Neuron (in vitro differentiated cells): ENCODE data around the gene SLC9A3.
"Not testable (repeated sequence)": the region's sequence is repeated elsewhere in the genome, so short reads cannot be mapped to it uniquely, and the experiment has no call there.

Source experiments
- H2AFZ ChIP-seq: one replicate; pipeline ENCODE4 v1.6.1; 2013; ENCODE audit warnings: low read depth, mild to moderate bottlenecking, inconsistent platforms, low read length, moderate library complexity
- H3K27me3 ChIP-seq: one replicate; pipeline ENCODE4 v1.6.1; 2013; ENCODE audit warnings: low read length; ENCODE audit not compliant: insufficient read depth
- H3K36me3 ChIP-seq: one replicate; pipeline ENCODE4 v1.6.1; 2013; ENCODE audit warnings: low read length; ENCODE audit not compliant: insufficient read depth
- H3K4me1 ChIP-seq: one replicate; pipeline ENCODE4 v1.6.1; 2013; ENCODE audit warnings: low read length; ENCODE audit not compliant: insufficient read depth
- H3K4me3 ChIP-seq: 2 replicates; pipeline ENCODE4 v1.5.1; 2013; ENCODE audit warnings: mild to moderate bottlenecking, low read length, moderate library complexity
- H3K9me3 ChIP-seq: one replicate; pipeline ENCODE4 v1.6.1; 2013; ENCODE audit warnings: low read length

The SLC9A3 gene

GRCh38 chr5:488744-489688 is 35.2 kb downstream of the SLC9A3 start:
- Histone ChIP-seq H3K4me3 (no peak overlapping the region), H3K27me3 (peaks cover 9% of the 10 kb centered on the region), H3K4me1 (no peaks in the 10 kb centered on the region), H3K36me3 (no peaks in the 10 kb centered on the region), H2AFZ (no peak overlapping the region), H3K9me3 (peaks cover 18% of the 10 kb centered on the region)

DNA sequence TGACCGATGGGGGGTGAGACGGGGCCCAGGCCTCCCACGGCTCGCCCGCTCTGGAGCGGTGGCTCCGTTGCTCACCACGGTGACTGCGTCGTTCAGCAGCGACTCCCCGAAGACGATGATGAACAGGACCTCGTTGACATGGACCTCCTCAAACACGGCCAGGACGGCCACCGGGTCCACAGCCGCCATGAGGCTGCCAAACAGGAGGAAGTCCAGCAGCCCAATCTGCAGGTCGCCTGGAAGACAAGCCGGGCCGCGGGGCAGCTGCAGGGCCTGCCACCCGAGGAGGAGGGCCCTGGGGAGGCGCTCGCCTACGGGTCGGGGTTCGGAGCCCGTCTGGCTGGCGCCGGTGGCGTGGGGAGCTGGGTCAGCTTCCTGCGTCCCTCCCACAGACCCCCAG is 36.0 kb downstream of the SLC9A3 start:
- H3K4me1 ChIP-seq, result no peaks in the 10 kb centered on the region
- H3K27me3 ChIP-seq, result peaks cover 3% of the 10 kb centered on the region
- H3K9me3 ChIP-seq, result peaks cover 20% of the 10 kb centered on the region
- H3K4me3 ChIP-seq, result no peak overlapping the region
- no peaks in the 10 kb centered on the region for H3K36me3 ChIP-seq
- no peak overlapping the region for H2AFZ ChIP-seq

DNA sequence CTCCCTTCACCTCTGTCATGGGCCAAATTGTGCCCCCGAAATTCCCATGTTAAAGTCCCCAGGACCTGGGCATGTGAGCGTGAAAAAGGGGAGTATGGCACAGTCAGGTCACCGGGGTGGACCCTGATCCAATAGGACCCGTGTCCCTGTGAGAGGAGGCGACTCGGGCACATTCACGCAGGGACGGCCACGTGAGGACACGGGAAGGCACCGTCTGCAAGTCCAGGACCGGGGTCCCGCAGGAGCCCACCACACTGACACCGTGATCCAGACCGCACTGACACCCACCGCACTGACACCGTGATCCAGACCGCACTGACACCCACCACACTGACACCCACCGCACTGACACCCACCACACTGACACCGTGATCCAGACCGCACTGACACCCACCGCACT is 37.7 kb downstream of the SLC9A3 start:
- H3K4me1 ChIP-seq, H3K27me3 ChIP-seq, H2AFZ ChIP-seq, H3K4me3 ChIP-seq, H3K36me3 ChIP-seq: not testable (repeated sequence)
- H3K9me3 ChIP-seq, result peaks cover 21% of the 10 kb centered on the region

DNA sequence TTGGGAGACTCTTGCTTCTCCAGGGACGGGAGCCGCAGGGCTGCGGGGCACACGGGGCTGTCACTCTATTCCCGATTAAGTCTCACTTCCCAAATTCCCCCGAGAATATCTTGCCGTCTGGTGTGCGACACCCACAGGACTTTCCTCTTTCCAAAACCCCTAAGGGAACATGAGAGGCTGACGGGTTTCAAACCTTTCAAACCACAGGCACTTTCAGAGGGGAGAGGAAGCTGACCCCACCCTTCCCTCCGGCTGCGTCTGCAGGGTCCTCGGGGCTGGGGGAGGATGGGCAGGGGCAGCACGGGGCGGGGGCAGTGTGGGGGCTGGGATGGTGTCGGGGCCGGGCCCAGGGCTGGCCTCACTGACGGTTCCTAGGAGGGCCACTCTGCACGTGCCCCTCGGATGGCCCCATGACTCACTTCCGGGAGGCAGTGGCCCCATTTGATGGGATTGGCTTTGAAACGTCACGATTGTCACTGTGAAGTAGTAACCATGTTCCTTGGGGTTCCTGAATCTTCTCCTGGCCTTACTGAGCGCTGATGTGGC is 38.2 kb downstream of the SLC9A3 start:
- Histone ChIP-seq H2AFZ (no peak overlapping the region), H3K36me3 (no peaks in the 10 kb centered on the region), H3K27me3 (peaks cover 2% of the 10 kb centered on the region), H3K4me1 (no peaks in the 10 kb centered on the region), H3K4me3 (no peak overlapping the region), H3K9me3 (peaks cover 20% of the 10 kb centered on the region)

- Histone ChIP-seq H3K4me1 (no peaks in the 10 kb centered on the region), H3K4me3 (no peak overlapping the region), H2AFZ (no peak overlapping the region), H3K27me3 (no peaks in the 10 kb centered on the region), H3K9me3 (peaks cover 15% of the 10 kb centered on the region), H3K36me3 (no peaks in the 10 kb centered on the region)
Observed at GRCh38 chr5:485113-485945, 38.9 kb downstream of the SLC9A3 start.

- no peak overlapping the region for H3K4me3 ChIP-seq
- H2AFZ ChIP-seq, result no peak overlapping the region
- H3K9me3 ChIP-seq, result peaks cover 8% of the 10 kb centered on the region
- no peaks in the 10 kb centered on the region for H3K4me1 ChIP-seq
- H3K27me3 ChIP-seq, result no peaks in the 10 kb centered on the region
- H3K36me3 ChIP-seq, result no peaks in the 10 kb centered on the region
Observed at GRCh38 chr5:484556-484955, 39.7 kb downstream of the SLC9A3 start.

DNA sequence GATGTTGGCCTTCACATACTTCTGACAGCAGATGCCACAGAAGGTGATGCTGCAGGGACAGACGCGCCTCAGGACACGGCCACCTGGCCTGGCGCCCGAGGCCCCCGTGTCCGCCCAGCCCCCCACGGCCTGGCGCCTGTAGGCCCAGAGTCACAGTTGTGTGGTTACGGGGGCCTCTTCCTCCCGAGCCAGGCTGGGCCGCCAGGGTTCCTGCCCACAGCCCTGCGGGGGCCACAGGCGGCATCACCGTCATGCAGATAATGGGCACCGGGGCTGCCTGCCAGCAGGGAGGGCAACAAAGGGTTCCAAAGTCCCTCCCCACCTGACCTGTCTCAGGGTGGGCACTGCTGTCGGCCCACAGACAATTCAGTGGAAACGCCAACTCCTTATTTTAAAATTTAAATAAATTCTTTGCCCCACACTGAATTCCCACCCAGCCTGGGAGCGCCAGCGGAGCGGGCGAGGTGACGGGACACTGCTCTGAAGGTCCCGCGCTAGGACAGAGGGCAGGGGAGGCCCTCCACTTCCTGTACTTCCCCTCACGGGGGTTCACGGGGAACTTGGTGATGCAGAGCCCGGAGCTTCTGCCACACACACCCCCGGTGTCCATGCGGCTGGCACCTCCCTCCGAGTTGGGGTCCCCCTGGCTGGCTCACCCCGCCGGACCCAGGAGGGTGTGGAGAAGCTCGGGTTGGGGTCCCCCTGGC is 40.7 kb downstream of the SLC9A3 start:
- Histone ChIP-seq H3K9me3 (peaks cover 8% of the 10 kb centered on the region), H3K36me3 (no peaks in the 10 kb centered on the region), H3K27me3 (no peaks in the 10 kb centered on the region)

GRCh38 chr5:483011-483410 is 41.2 kb downstream of the SLC9A3 start:
- no peak overlapping the region for H3K4me3 ChIP-seq
- no peak overlapping the region for H2AFZ ChIP-seq
- no peaks in the 10 kb centered on the region for H3K4me1 ChIP-seq
- H3K9me3 ChIP-seq, result peaks cover 6% of the 10 kb centered on the region
- no peaks in the 10 kb centered on the region for H3K27me3 ChIP-seq
- no peaks in the 10 kb centered on the region for H3K36me3 ChIP-seq

More for the DNA sequence above, 40.7 kb downstream of the SLC9A3 start:
- Histone ChIP-seq H3K4me3 (no peak overlapping the region), H2AFZ (no peak overlapping the region), H3K4me1 (no peaks in the 10 kb centered on the region)

DNA sequence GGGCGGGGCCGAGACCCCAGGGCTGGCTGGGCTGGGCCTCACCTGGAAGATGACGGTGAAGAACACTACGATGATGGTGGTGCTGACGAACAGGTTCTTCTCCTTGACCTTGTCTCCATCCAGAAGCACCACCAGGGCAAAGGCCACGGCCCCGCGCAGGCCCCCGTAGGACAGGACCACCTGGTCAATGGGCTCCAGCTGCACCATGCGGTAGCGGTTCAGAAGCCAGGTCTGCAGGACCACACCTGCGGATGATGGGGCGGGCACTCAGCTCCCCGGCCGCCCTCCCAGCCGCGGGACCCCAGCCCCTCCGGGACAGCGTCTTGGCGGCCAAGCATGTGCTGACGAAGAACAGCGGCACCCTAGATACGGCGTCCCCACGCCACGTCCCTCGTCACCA is 41.7 kb downstream of the SLC9A3 start:
- Histone ChIP-seq H3K4me3 (no peak overlapping the region), H3K36me3 (no peaks in the 10 kb centered on the region), H3K9me3 (peaks cover 6% of the 10 kb centered on the region), H3K27me3 (no peaks in the 10 kb centered on the region), H3K4me1 (no peaks in the 10 kb centered on the region), H2AFZ (no peak overlapping the region)

DNA sequence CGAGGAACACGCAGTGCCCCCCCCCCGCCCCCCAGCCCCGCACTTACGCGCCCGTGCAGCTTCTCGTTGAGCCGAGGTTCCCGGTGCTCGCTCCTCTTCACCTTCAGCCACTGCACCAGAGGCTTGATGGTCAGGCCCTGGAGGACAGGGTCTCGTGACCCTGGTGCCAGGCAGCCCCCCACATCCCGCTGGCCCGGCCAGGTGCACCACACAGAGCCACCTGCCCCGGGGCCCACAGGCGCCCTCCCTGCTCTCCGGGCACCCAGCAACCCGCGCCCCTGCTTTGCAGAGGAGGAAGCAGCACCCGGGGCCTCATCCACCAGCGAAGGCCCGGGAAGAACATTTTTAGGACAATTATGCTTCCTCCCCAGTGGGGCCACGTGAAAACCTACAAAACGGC is 42.2 kb downstream of the SLC9A3 start:
- H3K27me3 ChIP-seq, result no peaks in the 10 kb centered on the region
- H3K9me3 ChIP-seq, result peaks cover 6% of the 10 kb centered on the region
- H3K36me3 ChIP-seq, result no peaks in the 10 kb centered on the region

GRCh38 chr5:481347-481746 is 42.9 kb downstream of the SLC9A3 start:
- H3K36me3 ChIP-seq, result no peaks in the 10 kb centered on the region
- no peaks in the 10 kb centered on the region for H3K27me3 ChIP-seq

More for the DNA sequence above, 42.2 kb downstream of the SLC9A3 start:
- H3K4me3 ChIP-seq, result no peak overlapping the region
- no peak overlapping the region for H2AFZ ChIP-seq
- H3K4me1 ChIP-seq, result no peaks in the 10 kb centered on the region

DNA sequence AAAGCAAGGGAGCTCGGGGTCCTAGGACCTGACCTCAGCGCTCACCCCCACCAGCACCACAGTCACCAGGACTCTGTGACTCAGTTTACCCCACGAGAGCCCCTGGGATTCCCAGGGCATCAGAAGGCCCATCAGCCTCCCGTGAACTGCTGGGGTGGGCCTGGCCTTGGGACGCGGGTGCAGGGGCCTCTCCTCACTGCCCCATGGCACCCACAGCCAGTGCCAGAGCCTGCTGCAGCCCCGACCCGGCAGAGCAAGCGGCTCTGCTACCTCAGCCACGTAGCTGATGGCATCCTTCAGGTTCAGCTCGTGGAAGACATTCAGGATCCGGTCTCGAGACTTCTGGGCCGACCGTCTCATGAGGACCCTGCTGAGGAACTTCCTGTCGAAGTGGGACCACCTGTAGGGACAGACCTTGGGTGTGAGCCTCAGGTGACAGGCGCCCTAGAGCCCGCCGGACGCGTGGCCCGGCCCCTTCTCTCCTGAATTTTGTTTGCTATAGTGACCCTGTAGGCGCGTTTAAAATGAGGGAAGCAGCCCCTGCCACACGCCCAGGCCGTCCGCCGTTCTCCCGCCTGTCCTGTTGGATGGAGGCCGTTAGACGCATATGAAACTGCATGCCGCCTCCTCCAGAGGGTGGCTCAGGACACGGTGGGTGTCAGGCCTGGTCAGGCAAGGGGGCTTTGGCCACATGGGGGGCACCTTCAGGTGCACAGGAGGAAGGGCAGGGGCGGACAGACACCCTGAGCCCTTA is 44.5 kb downstream of the SLC9A3 start:
- Histone ChIP-seq H3K9me3 (peaks cover 3% of the 10 kb centered on the region), H3K4me1 (peaks cover 7% of the 10 kb centered on the region), H3K36me3 (no peaks in the 10 kb centered on the region), H3K27me3 (no peaks in the 10 kb centered on the region), H3K4me3 (no peak overlapping the region), H2AFZ (no peak overlapping the region)

More at GRCh38 chr5:481347-481746, 42.9 kb downstream of the SLC9A3 start:
- no peaks in the 10 kb centered on the region for H3K4me1 ChIP-seq
- H3K9me3 ChIP-seq, result peaks cover 5% of the 10 kb centered on the region
- no peak overlapping the region for H2AFZ ChIP-seq
- H3K4me3 ChIP-seq, result no peak overlapping the region
